Gastrocnemius medialis (tissue), 4 donors: Measurements from ENCODE around the gene IL36G. TPM values are rescaled to one million over a fixed set of nuclear protein-coding genes. Genes with fewer than 3 reads are reported as not detected.
A peak's percentile ranks its signal among the peaks of the same experiment; 100 is the strongest.

ENCODE experiments used
- ATAC-seq, 2 donors: fragments of 150-250 bp; one replicate each; pipeline ENCODE4 v1.9.1; 2016
- DNase-seq, 2 donors: peaks; one replicate each; pipeline ENCODE4 v3.0.0-alpha.2; 2019
- H3K27ac ChIP-seq, 4 donors: fragments of 200-600 bp; sonication (generic); 1 replicate in 1 of 4; 2 replicates in 3 of 4; pipeline ENCODE4 v1.5.1; 2016 to 2018; ENCODE audit warnings: mild to moderate bottlenecking in 2 of 4, moderate library complexity in 1 of 4
- H3K27me3 ChIP-seq, 3 donors: fragments of 200-600 bp; sonication (generic) in 2 of 3; 1 replicate in 1 of 3; 2 replicates in 2 of 3; pipeline versions ENCODE4 v1.5.1 to v1.6.0; 2016 to 2019; ENCODE audit warnings: mild to moderate bottlenecking in 1 of 3, moderate library complexity in 1 of 3
- H3K36me3 ChIP-seq, 2 donors: fragments of 200-600 bp; sonication (generic) in 1 of 2; one replicate each; pipeline ENCODE4 v1.5.1; 2017 to 2018
- H3K4me1 ChIP-seq, 2 donors: fragments of 200-600 bp; sonication (generic) in 1 of 2; one replicate each; pipeline ENCODE4 v1.5.1; 2016 to 2017; ENCODE audit warnings: mild to moderate bottlenecking in 2 of 2
- H3K4me3 ChIP-seq, 4 donors: fragments of 200-600 bp; sonication (generic) in 3 of 4; 1 replicate in 1 of 4; 2 replicates in 3 of 4; pipeline ENCODE4 v1.5.1; 2016 to 2019; ENCODE audit warnings: mild to moderate bottlenecking in 2 of 4
- H3K9me3 ChIP-seq, 3 donors: fragments of 200-600 bp; sonication (generic) in 2 of 3; 1 replicate in 1 of 3; 2 replicates in 2 of 3; pipeline ENCODE4 v1.5.1; 2016 to 2019
- CTCF ChIP-seq, 5 experiments: fragments of 450-650 bp in 3 of 5; fragments of 200-600 bp in 2 of 5; sonication (generic) in 2 of 5; IDR thresholded peaks in 4 of 5; conservative IDR thresholded peaks in 1 of 5; 1 replicate in 4 of 5; 2 replicates in 1 of 5; pipeline ENCODE4 v1.5.1; 2016 to 2019; ENCODE audit warnings: antibody characterized with exemption in 5 of 5, mild to moderate bottlenecking in 3 of 5, moderate library complexity in 3 of 5
- POLR2A ChIP-seq, 2 donors: fragments of 450-650 bp; IDR thresholded peaks; one replicate each; pipeline ENCODE4 v1.6.1; 2017; ENCODE audit warnings: antibody characterized with exemption in 2 of 2, mild to moderate bottlenecking in 2 of 2, moderate library complexity in 2 of 2
- in situ Hi-C, 4 donors: fragments of 200-750 bp; cut with MboI; loops; one replicate each; pipeline versions ENCODE4 v1.15.0 to v1.8.0; 2017; ENCODE audit warnings: low sequenced_read_pairs in 4 of 4
- intact Hi-C: fragments of 100-400 bp; cut with DNase I; formaldehyde crosslinking; loops from one replicate; pipeline ENCODE4 v1.15.1; 2023; ENCODE audit warnings: low total_unique reads
- total RNA-seq, 4 donors: library from RNA; depleted of rRNA; stranded (reverse); fragments of >200 nt; gene quantifications; one replicate each; pipeline versions ENCODE4 v1.1.0 to v1.2.3, GENCODE V29; 2016

The IL36G gene
- total RNA-seq, 4 donors from 2014 or later = not detected

- ATAC-seq = no peak
- peaks cover 0 to under 1% (median 0%) of the 10 kb centered on the region in 3 donors for H3K9me3 ChIP-seq
- no peak overlapping the region for H3K4me3 ChIP-seq
- no peak for TF ChIP-seq POLR2A (IDR thresholded peaks at IDR 0.05)
- TF ChIP-seq CTCF (IDR thresholded peaks at IDR 0.05 in 4 of 5, conservative IDR thresholded peaks at IDR 0.05 in 1 of 5) = no peak
- in situ Hi-C loops (loop anchor here in 1 of 4 donors (25.0 kb wide), 1 partner anchor 327 kb away; no protein-coding TSS in a partner anchor), intact Hi-C loops (no loop called here)
- H3K27ac ChIP-seq = no peak overlapping the region
- no peaks in the 10 kb centered on the region for H3K36me3 ChIP-seq
- H3K4me1 ChIP-seq = no peaks in the 10 kb centered on the region
- H3K27me3 ChIP-seq = no peaks in the 10 kb centered on the region
- no peak for DNase-seq
These were observed 38.4 kb upstream of the IL36G start for GRCh38 chr2:112939425-112939824.

GRCh38 chr2:112940859-112941625 lies 36.8 kb upstream of the IL36G start:
- DNase-seq (no peak), ATAC-seq (no peak)
- H3K27me3 ChIP-seq = no peaks in the 10 kb centered on the region
- H3K4me3 ChIP-seq = no peak overlapping the region
- intact Hi-C loops (loop anchor here (5.0 kb wide), 1 partner anchor 194 kb away; no protein-coding TSS in a partner anchor), in situ Hi-C loops (loop anchor here in 1 of 4 donors (25.0 kb wide), 1 partner anchor 329 kb away; no protein-coding TSS in a partner anchor)
- no peaks in the 10 kb centered on the region for H3K4me1 ChIP-seq
- no peak for TF ChIP-seq POLR2A (IDR thresholded peaks at IDR 0.05)
- TF ChIP-seq CTCF (IDR thresholded peaks at IDR 0.05 in 4 of 5, conservative IDR thresholded peaks at IDR 0.05 in 1 of 5) = no peak
- H3K9me3 ChIP-seq = peaks cover 0 to 12% (median 5%) of the 10 kb centered on the region in 3 donors
- no peaks in the 10 kb centered on the region for H3K36me3 ChIP-seq
- H3K27ac ChIP-seq = no peak overlapping the region

GRCh38 chr2:112941753-112942653 lies 35.8 kb upstream of the IL36G start:
- Histone ChIP-seq H3K36me3 (no peaks in the 10 kb centered on the region), H3K27ac (no peak overlapping the region), H3K9me3 (peaks cover 0 to 12% (median 5%) of the 10 kb centered on the region in 3 donors), H3K4me3 (no peak overlapping the region), H3K27me3 (no peaks in the 10 kb centered on the region), H3K4me1 (no peaks in the 10 kb centered on the region)
- ATAC-seq (no peak), DNase-seq (no peak)
- TF ChIP-seq CTCF (IDR thresholded peaks at IDR 0.05 in 4 of 5, conservative IDR thresholded peaks at IDR 0.05 in 1 of 5) = peak in 2 of 5 experiments; percentile 39 to 55
- TF ChIP-seq POLR2A (IDR thresholded peaks at IDR 0.05) = no peak
- intact Hi-C loops (loop anchor here (5.0 kb wide), 1 partner anchor 195 kb away; no protein-coding TSS in a partner anchor), in situ Hi-C loops (loop anchor here in 1 of 4 donors (25.0 kb wide), 1 partner anchor 330 kb away; no protein-coding TSS in a partner anchor)

- H3K36me3 ChIP-seq = no peaks in the 10 kb centered on the region
- peaks cover 0 to 12% (median 5%) of the 10 kb centered on the region in 3 donors for H3K9me3 ChIP-seq
- TF ChIP-seq CTCF (IDR thresholded peaks at IDR 0.05 in 4 of 5, conservative IDR thresholded peaks at IDR 0.05 in 1 of 5) = no peak
- no peak for TF ChIP-seq POLR2A (IDR thresholded peaks at IDR 0.05)
- DNase-seq = no peak
- in situ Hi-C loops = loop anchor here in 1 of 4 donors (25.0 kb wide), 1 partner anchor 330 kb away; no protein-coding TSS in a partner anchor
- H3K27ac ChIP-seq = no peak overlapping the region
- no peaks in the 10 kb centered on the region for H3K27me3 ChIP-seq
- H3K4me3 ChIP-seq = no peak overlapping the region
- intact Hi-C loops = loop anchor here (5.0 kb wide), 1 partner anchor 195 kb away; no protein-coding TSS in a partner anchor
- ATAC-seq = no peak
- no peaks in the 10 kb centered on the region for H3K4me1 ChIP-seq
These were observed 35.2 kb upstream of the IL36G start for GRCh38 chr2:112942654-112943002.
